GM18951 (cell line): ENCODE results near the gene CHTOP.

ENCODE experiments used
- POLR2A ChIP-seq: IDR thresholded peaks from 4 replicates; pipeline ENCODE4 v1.6.1; 2011; ENCODE audit warnings: mild to moderate bottlenecking; ENCODE audit not compliant: insufficient read length, insufficient read depth; ENCODE audit errors: extremely low read depth
- in situ Hi-C: fragments of 300-500 bp; cut with MboI; formaldehyde crosslinking; loops from one replicate; pipeline ENCODE4 v1.12.0; 2022; ENCODE audit warnings: low sequenced_read_pairs, mixed read lengths, inconsistent platforms; ENCODE audit not compliant: unreplicated experiment

CHTOP gene

GRCh38 chr1:153608089-153608682, 25.7 kb upstream of the CHTOP start:
- TF ChIP-seq POLR2A, result no peak

GRCh38 chr1:153608742-153609584, 24.9 kb upstream of the CHTOP start:
- TF ChIP-seq POLR2A, result no peak
- in situ Hi-C loops, result no loop called here

More at GRCh38 chr1:153608089-153608682, 25.7 kb upstream of the CHTOP start:
- in situ Hi-C loops, result no loop called here

- in situ Hi-C loops, result no loop called here
Observed at GRCh38 chr1:153609585-153609907, 24.3 kb upstream of the CHTOP start.

GRCh38 chr1:153610334-153610733, 23.5 kb upstream of the CHTOP start:
- in situ Hi-C loops, result no loop called here
- no peak for TF ChIP-seq POLR2A

More at GRCh38 chr1:153609585-153609907, 24.3 kb upstream of the CHTOP start:
- TF ChIP-seq POLR2A, result no peak

- in situ Hi-C loops, result no loop called here
- no peak for TF ChIP-seq POLR2A
Observed at GRCh38 chr1:153610811-153611301, 23.0 kb upstream of the CHTOP start.

GRCh38 chr1:153611356-153611755, 22.5 kb upstream of the CHTOP start:
- in situ Hi-C loops, result no loop called here
- TF ChIP-seq POLR2A, result no peak

GRCh38 chr1:153612111-153612754, 21.6 kb upstream of the CHTOP start:
- no peak for TF ChIP-seq POLR2A
- in situ Hi-C loops, result no loop called here

GRCh38 chr1:153612755-153613331, 21.0 kb upstream of the CHTOP start, which contains the start of gene S100A16:
Gene S100A16, minus strand, starts transcription at chr1:153613137. Its CDS starts 4,986 bp downstream, at chr1:153608151.
- in situ Hi-C loops, result no loop called here
- no peak for TF ChIP-seq POLR2A

GRCh38 chr1:153613406-153613805, 20.5 kb upstream of the CHTOP start:
- in situ Hi-C loops, result no loop called here
- TF ChIP-seq POLR2A, result no peak

- in situ Hi-C loops, result no loop called here
- no peak for TF ChIP-seq POLR2A
Observed at GRCh38 chr1:153614189-153614900, 19.5 kb upstream of the CHTOP start.

GRCh38 chr1:153614906-153615305, 19.0 kb upstream of the CHTOP start:
- TF ChIP-seq POLR2A, result no peak
- in situ Hi-C loops, result no loop called here

- no peak for TF ChIP-seq POLR2A
- in situ Hi-C loops, result no loop called here
Observed at GRCh38 chr1:153615406-153615805, 18.5 kb upstream of the CHTOP start.
